Vagina (tissue), 2 donors: ENCODE data around the gene RMP24.

ENCODE experiments used
- CTCF ChIP-seq, 3 experiments: fragments of 450-650 bp in 2 of 3; fragments of 200-600 bp in 1 of 3; sonication (generic) in 1 of 3; IDR thresholded peaks; one replicate each; pipeline ENCODE4 v1.5.1; 2017 to 2019; ENCODE audit warnings: antibody characterized with exemption in 3 of 3, mild to moderate bottlenecking in 2 of 3, moderate library complexity in 2 of 3
- POLR2AphosphoS5 ChIP-seq, 2 donors: sonication (generic); formaldehyde crosslinking; IDR thresholded peaks; one replicate each; pipeline ENCODE4 v1.9.0; 2017; ENCODE audit warnings: antibody characterized with exemption in 2 of 2, mild to moderate bottlenecking in 2 of 2, low read depth in 1 of 2; ENCODE audit not compliant: insufficient read depth in 1 of 2

GRCh38 chr18:35998967-35999366 lies 26.5 kb downstream of the RMP24 start:
- TF ChIP-seq CTCF (IDR thresholded peaks at IDR 0.05): no peak
- no peak for TF ChIP-seq POLR2AphosphoS5 (IDR thresholded peaks at IDR 0.05; ENCODE audit: insufficient read depth in 1 of 2, low read depth in 1 of 2)
